Nephron (organoid): ENCODE measurements around the gene IQCE.
A peak's percentile ranks its signal among the peaks of the same experiment; 100 is the strongest.

Experiments used
- H3K27ac Mint-ChIP-seq, 3 experiments: 2 replicates each; pipeline ENCODE4 v1.8.0; 2020; ENCODE audit warnings: mixed read lengths in 3 of 3, mild to moderate bottlenecking in 2 of 3, moderate library complexity in 1 of 3
- H3K27me3 Mint-ChIP-seq: 2 replicates; pipeline ENCODE4 v1.8.0; 2021; ENCODE audit warnings: low read depth, mild to moderate bottlenecking, moderate library complexity, mixed read lengths
- H3K36me3 Mint-ChIP-seq: 2 replicates; pipeline ENCODE4 v1.8.0; 2020; ENCODE audit warnings: low read depth, mixed read lengths
- H3K4me1 Mint-ChIP-seq: 2 replicates; pipeline ENCODE4 v1.8.0; 2020; ENCODE audit warnings: mixed read lengths
- H3K4me3 Mint-ChIP-seq, 3 experiments: 2 replicates each; pipeline ENCODE4 v1.8.0; 2020; ENCODE audit warnings: mild to moderate bottlenecking in 3 of 3, mixed read lengths in 3 of 3, moderate library complexity in 2 of 3
- H3K9me3 Mint-ChIP-seq: 2 replicates; pipeline ENCODE4 v1.8.0; 2020; ENCODE audit warnings: mixed read lengths
- CTCF ChIP-seq, 3 experiments: fragments of 200-600 bp; sonication (generic); IDR thresholded peaks; one replicate each; pipeline ENCODE4 v1.5.0; 2021; ENCODE audit warnings: antibody characterized with exemption in 3 of 3; ENCODE audit not compliant: unreplicated experiment in 3 of 3

The IQCE gene

GRCh38 chr7:2558629-2559282, at the start of gene IQCE:
Gene IQCE (plus strand): TSS chr7:2558979. CDS start chr7:2559182, 203 bp downstream.
- H3K9me3 Mint-ChIP-seq: no peaks in the 10 kb centered on the region
- H3K27ac Mint-ChIP-seq: peak within 1 kb of the TSS; percentile 70 to 91 (median 73)
- peak within 1 kb of the TSS; percentile 83 to 91 (median 91) for H3K4me3 Mint-ChIP-seq

GRCh38 chr7:2509298-2509906, 49.4 kb upstream of the IQCE start:
- peak overlapping the region; percentile 81 to 87 (median 87) for H3K27ac Mint-ChIP-seq
- no peaks in the 10 kb centered on the region for H3K9me3 Mint-ChIP-seq
- peaks cover 34% of the 10 kb centered on the region for H3K4me1 Mint-ChIP-seq
- no peaks in the 10 kb centered on the region for H3K27me3 Mint-ChIP-seq
- no peaks in the 10 kb centered on the region for H3K36me3 Mint-ChIP-seq
- peak overlapping the region in 1 of 3 experiments; percentile 57 for H3K4me3 Mint-ChIP-seq
- no peak for TF ChIP-seq CTCF (IDR thresholded peaks at IDR 0.05; ENCODE audit: unreplicated experiment in 3 of 3)

More at GRCh38 chr7:2558629-2559282, at the start of gene IQCE:
- no peak for TF ChIP-seq CTCF (IDR thresholded peaks at IDR 0.05; ENCODE audit: unreplicated experiment in 3 of 3)
- Mint-ChIP-seq H3K4me1 (peaks cover 16% of the 10 kb centered on the region), H3K36me3 (peaks cover 8% of the 10 kb centered on the region), H3K27me3 (no peaks in the 10 kb centered on the region)

DNA sequence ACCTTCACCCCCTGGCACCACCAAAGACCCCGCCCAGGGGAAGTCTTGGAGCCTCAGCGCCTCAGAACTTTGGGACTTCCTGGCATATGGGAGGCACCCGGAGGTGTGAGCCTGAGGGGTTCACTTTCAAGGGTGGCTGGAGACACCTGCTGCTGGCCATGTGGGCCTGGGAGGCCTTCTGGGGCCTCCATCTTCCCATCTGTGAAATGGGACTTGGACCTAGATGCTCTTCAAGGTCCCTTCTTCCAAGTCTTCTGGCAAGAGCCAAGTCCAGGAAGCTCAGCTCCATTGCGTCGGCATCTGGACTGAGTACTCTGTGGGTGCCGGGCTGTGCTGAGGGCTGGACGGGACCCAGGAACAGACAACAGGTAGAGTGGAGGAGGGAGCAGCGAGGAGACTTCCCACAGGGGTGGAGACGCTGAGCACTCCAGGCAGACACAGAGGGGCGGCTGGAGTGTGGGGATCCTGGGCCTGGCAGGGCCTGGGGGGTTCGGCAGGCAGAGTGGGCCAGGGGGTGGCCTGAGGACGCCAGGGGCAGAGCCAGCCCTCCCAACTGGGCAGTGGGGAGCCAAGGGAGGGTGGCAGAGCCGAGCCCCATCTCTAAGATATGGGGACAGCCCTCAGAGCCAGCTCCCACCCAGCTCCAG, 48.5 kb upstream of the IQCE start:
- Mint-ChIP-seq H3K27ac (peak overlapping the region in 1 of 3 experiments; percentile 51), H3K9me3 (no peaks in the 10 kb centered on the region), H3K4me1 (peaks cover 34% of the 10 kb centered on the region), H3K36me3 (no peaks in the 10 kb centered on the region), H3K27me3 (no peaks in the 10 kb centered on the region), H3K4me3 (no peak overlapping the region)
- TF ChIP-seq CTCF (IDR thresholded peaks at IDR 0.05; ENCODE audit: unreplicated experiment in 3 of 3): no peak

DNA sequence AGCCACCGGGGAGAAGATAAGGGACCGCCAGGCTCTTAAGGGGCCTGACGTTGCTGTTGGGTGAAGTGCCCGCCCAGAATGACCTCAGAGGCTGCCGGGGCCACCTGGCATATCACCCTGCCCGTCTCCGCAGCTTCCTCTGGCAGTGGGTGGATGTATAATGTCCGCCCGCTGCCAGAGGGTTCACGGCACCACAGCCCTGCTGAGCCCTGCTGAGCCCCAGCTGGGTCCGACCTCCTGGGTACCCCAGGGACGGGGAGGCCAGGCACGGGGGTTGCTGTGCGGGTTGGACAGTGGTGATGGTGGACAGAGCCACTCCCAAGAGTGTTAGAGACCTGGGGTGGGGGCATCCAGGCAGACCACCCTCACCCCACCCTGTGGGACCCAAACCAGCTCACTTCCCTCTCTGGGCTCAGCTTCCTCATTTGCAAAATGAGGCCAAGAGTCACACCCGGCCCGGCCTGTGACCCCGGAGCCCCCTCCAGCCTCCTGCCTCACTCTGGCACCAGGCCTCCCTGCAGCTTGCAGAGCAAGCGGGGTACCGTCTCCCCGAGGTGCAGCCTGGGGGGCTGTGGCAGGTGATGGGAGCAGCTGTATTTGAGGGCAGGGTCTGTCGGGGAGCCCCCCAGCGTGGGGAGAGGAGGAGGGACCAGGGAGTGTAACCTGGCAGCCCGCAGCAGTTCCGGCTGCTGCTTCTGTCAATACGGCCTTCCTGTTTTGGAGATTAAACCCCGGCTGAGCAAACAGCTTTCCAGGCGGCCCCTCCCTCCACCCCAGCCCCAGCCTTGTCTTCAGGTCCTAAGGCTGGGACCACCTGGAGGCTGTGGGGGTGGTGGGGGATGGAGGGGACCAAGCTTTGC, 47.6 kb upstream of the IQCE start:
- no peaks in the 10 kb centered on the region for H3K9me3 Mint-ChIP-seq
- H3K27me3 Mint-ChIP-seq: no peaks in the 10 kb centered on the region
- no peak overlapping the region for H3K27ac Mint-ChIP-seq
- TF ChIP-seq CTCF (IDR thresholded peaks at IDR 0.05; ENCODE audit: unreplicated experiment in 3 of 3): no peak
- peaks cover 35% of the 10 kb centered on the region for H3K4me1 Mint-ChIP-seq
- H3K36me3 Mint-ChIP-seq: no peaks in the 10 kb centered on the region
- H3K4me3 Mint-ChIP-seq: no peak overlapping the region

DNA sequence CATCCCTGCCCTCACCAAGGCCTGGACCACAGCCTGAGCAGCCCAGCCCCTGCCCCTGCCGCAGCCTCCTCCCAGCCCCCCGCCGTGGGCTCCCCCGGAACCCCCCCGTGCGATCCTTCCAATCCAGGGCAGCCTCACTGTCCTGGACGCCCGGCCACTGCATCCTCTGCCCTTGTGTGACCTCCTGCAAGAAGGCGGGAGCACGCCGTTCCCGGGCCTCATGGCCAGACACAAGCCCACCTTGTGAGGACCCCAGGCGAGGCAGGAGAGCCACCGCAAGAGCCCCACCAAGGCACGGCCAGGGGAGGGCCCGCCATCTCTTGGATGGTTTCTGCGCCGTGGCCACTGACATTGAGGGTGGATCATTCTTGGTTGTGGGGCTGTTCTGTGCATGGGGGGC, 47.0 kb upstream of the IQCE start:
- no peak for TF ChIP-seq CTCF (IDR thresholded peaks at IDR 0.05; ENCODE audit: unreplicated experiment in 3 of 3)
- peak overlapping the region in 1 of 3 experiments; percentile 83 for H3K27ac Mint-ChIP-seq
- H3K36me3 Mint-ChIP-seq: no peaks in the 10 kb centered on the region
- H3K4me1 Mint-ChIP-seq: peaks cover 34% of the 10 kb centered on the region
- no peaks in the 10 kb centered on the region for H3K9me3 Mint-ChIP-seq
- no peak overlapping the region for H3K4me3 Mint-ChIP-seq
- no peaks in the 10 kb centered on the region for H3K27me3 Mint-ChIP-seq
